ENCODE data around the gene TCF7L1.

Gene TCF7L1

DNA sequence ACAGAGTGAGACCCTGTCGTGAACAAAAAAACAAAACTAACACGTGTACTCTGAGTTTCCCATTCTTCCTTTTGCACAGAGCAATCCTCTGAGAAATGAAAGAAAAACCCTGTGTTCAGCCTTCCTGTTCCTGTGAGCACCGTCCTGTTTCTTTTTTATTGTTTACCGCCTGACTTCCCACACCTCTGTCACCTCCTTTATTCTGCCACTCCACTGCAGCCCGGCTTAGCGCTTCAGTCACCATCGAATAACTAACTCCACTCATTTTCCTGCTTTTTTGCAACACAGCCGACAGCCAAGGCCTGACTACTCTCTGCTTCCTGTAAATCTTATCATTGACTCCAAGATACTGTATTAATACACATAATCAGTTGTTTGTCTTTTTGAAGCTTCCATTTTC, 153.7 kb downstream of the TCF7L1 start:
- no peak for DNase-seq (ENCODE audit: low read depth)
- TF ChIP-seq, protein P1, sequence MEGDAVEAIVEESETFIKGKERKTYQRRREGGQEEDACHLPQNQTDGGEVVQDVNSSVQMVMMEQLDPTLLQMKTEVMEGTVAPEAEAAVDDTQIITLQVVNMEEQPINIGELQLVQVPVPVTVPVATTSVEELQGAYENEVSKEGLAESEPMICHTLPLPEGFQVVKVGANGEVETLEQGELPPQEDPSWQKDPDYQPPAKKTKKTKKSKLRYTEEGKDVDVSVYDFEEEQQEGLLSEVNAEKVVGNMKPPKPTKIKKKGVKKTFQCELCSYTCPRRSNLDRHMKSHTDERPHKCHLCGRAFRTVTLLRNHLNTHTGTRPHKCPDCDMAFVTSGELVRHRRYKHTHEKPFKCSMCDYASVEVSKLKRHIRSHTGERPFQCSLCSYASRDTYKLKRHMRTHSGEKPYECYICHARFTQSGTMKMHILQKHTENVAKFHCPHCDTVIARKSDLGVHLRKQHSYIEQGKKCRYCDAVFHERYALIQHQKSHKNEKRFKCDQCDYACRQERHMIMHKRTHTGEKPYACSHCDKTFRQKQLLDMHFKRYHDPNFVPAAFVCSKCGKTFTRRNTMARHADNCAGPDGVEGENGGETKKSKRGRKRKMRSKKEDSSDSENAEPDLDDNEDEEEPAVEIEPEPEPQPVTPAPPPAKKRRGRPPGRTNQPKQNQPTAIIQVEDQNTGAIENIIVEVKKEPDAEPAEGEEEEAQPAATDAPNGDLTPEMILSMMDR (conservative IDR thresholded peaks at IDR 0.05; ENCODE audit: low read depth, low read length) = no peak

DNA sequence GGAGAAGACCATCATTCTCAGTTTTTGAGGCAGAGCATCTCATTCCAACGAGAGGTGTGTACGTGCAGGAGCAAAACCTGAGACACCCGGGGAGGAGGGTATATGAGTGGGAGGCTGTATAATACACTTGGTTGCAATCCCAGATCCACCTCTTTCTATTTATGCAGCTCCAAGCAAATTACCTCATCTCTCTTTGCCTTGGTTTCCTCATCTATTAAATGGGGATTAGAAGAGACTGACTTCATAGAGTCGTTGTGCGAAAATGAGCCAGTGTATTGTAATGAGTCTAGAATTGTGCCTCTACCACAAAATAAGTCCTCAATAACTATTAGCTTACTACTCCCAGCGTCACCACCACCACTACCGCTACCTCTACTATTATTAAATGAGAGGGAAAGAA, 154.5 kb downstream of the TCF7L1 start:
- no peak for DNase-seq (ENCODE audit: low read depth)
- TF ChIP-seq, protein P1 (conservative IDR thresholded peaks at IDR 0.05; ENCODE audit: low read depth, low read length) = no peak
- peak overlapping the region; percentile 4 for H3K4me3 ChIP-seq (ENCODE audit: low read length)

More for the DNA sequence above, 153.7 kb downstream of the TCF7L1 start:
- H3K4me3 ChIP-seq (ENCODE audit: low read length) = no peak overlapping the region

DNA sequence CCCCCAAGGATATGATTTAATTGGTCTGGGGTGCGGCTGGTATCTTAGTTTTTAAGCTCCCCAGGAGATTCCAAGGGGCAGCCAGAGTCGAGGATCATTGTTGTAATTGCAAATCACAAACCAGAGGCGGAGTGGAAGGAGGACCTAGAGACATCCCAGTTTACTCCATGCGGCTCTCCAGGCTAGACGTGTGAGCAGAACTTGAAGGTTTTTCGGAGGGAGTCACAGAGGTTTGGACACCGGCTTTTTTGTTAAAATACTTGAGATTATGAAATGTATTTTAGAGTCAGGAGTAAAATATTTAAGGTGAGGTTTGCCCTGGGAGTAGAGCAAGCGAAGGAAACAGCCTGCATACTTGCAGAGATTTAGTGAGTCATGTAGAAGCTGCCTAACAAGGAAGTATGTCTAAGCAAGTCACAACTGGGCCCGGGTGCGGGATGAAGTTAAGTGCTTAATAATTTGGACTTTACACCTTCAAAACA, 155.1 kb downstream of the TCF7L1 start:
- peak; percentile 91 for DNase-seq (ENCODE audit: low read depth)
- H3K4me3 ChIP-seq (ENCODE audit: low read length) = peak overlapping the region; percentile 4
- TF ChIP-seq, protein P1 (conservative IDR thresholded peaks at IDR 0.05; ENCODE audit: low read depth, low read length) = no peak

DNA sequence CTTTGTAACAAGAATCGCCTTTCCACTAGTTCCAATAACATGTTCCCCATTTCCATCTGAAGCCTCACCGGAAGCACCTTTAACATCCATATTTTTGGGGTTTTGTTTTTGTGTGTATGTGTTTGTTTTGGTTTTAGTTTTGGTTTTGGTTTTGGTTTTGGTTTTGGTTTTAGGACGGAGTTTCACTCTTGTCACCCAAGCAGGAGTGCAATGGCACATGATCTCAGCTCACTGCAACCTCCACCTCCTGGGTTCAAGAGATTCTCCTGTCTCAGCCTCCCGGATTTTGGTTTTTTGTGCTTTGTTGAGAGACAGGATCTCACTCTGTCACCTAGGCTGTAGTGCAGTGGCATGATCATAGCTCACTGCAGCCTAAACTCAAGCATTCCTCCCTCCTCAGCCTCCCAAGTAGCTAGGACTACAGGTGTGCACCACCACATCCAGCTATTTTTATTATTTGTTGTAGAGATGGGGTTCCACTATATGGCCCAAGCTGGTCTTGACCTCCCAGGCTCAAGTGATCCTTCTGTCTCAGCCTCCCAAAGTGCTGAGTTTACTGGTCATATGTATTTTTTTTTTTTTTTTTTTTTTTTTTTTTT, 158.3 kb downstream of the TCF7L1 start:
- no peak for DNase-seq (ENCODE audit: low read depth)
- no peak overlapping the region for H3K4me3 ChIP-seq (ENCODE audit: low read length)
- TF ChIP-seq, protein P1 (conservative IDR thresholded peaks at IDR 0.05; ENCODE audit: low read depth, low read length) = no peak

DNA sequence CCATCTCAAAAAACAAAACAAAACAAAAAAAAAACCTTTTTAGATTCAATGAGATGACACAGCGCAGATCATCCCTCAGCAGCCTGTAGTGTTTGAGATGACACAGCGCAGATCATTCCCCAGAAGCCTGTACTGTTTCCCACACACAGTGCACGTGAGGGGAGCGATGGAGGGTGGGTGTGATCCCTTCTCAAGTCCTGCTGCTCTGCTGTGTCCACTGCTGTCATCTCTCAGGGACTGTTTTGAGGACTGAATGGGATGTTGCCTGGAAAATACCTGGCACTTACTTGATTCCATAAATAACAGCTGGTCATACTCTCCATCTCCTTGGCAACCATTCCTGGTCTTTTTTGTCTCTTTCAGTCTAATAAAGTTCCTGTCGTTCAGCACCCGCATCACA, 168.9 kb downstream of the TCF7L1 start:
- no peak for DNase-seq (ENCODE audit: low read depth)
- TF ChIP-seq, protein P1 (conservative IDR thresholded peaks at IDR 0.05; ENCODE audit: low read depth, low read length) = no peak
- H3K4me3 ChIP-seq (ENCODE audit: low read length) = no peak overlapping the region

DNA sequence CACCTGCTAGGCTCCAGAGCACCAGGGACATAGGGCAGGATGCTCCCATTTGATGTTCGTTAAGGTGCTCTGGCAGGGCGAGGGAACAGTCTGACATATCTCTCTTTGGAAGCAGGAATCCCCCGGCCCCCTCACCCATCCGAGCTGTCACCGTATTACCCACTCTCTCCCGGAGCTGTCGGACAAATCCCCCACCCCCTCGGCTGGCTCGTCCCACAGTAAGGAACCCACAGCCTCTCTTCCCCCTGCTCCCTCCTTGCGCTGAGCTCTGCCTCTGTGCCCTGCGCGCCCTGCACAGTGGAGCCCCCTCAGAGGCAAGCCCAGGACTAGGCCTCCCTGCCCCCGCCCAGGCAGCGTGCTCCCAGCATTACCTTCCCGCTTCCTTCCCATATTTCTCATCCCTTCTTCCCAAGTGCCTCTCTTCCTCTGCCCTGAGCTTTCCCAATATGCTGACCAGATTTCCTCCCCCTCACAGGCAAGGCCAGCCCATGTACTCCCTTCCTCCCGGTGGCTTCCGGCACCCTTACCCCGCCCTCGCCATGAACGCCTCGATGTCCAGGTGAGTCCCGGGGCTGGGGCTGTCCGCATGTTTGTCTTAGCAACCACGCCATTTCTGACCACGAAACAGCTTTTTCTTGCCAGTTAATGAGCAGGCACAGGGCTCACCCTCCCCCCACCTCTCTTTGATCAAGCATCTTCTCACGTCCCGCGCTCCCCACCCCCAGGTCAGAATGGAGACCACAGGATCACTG, 170.8 kb downstream of the TCF7L1 start:
- no peak for DNase-seq (ENCODE audit: low read depth)
- TF ChIP-seq, protein P1 (conservative IDR thresholded peaks at IDR 0.05; ENCODE audit: low read depth, low read length) = no peak
- H3K4me3 ChIP-seq (ENCODE audit: low read length) = no peak overlapping the region

DNA sequence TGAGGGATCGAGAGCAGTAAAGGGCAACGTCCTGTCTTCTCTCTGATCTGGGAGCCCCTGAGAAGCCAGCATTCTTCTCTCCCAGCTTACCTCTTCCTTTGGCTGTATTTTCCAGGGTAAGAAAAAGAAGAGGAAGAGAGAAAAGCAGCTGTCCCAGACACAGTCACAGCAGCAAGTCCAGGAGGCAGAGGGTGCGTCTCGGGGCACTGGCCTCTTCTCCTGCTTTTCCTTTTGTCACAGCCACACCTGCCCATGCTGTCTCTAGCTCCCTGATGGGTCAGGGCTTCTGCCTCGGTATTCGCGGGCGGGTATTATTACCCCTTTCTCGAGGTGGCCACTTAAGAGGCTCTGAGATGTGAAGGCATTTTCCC, 174.3 kb downstream of the TCF7L1 start:
- no peak for DNase-seq (ENCODE audit: low read depth)
- H3K4me3 ChIP-seq (ENCODE audit: low read length) = no peak overlapping the region
- TF ChIP-seq, protein P1 (conservative IDR thresholded peaks at IDR 0.05; ENCODE audit: low read depth, low read length) = no peak

Data from retinal pigment epithelial cell (primary cell).